ENCODE measurements around the gene CCDC194.
A peak's percentile ranks its signal among the peaks of the same experiment; 100 is the strongest.

The CCDC194 gene

DNA sequence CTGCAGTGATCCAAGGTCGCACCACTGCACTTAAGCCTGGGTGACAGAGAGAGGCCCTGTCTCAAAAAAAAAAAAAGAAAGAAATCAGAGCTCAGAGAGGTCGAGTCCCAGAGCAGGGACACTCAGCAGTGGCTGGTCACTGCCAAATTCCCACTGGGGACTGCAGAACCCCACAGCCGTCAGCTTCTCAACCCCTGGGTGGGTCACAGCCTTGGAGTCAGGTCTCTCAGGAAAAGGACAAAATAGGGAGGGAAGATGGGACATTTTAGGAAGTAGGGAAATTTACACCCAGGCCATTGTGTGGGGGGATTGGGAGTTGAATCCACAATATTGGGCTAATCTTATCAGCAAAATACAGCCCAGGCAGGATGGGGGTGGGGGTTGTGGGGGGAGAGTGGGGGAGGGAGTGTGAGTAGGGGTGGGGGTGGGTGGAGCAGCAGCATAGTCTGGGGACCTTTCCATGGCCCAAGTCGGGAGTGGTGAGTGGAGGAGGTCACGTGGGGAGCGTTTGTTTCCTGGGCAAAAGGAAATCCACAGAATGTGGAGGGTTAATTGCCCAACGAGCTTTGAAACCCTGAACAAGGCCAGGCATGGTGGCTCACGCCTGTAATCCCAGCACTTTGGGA lies 5.0 kb upstream of the CCDC194 start:
- Mint-ChIP-seq H3K27me3 (no peaks in the 10 kb centered on the region), H3K4me1 (peaks cover 26% of the 10 kb centered on the region), H3K27ac (no peak overlapping the region), H3K36me3 (peaks cover 25% of the 10 kb centered on the region), H3K9me3 (no peaks in the 10 kb centered on the region), H3K4me3 (no peak overlapping the region)
- DNase-seq = no peak
- CTCF ChIA-PET = interaction anchor here (1.2 kb wide), 1 partner anchor 12 kb away, joined by 4 read pairs; no protein-coding TSS in a partner anchor

GRCh38 chr19:17394891-17395415 lies 957 bp upstream of the CCDC194 start:
- peaks cover 25% of the 10 kb centered on the region for H3K27me3 Mint-ChIP-seq
- H3K36me3 Mint-ChIP-seq = peaks cover 11% of the 10 kb centered on the region
- DNase-seq = peak; percentile 84
- peaks cover 30% of the 10 kb centered on the region for H3K4me1 Mint-ChIP-seq
- CTCF ChIA-PET = interaction anchor here (1.0 to 1.4 kb wide), 6 partner anchors 8 to 70 kb away, joined by 3 to 6 read pairs (median 3); no protein-coding TSS in a partner anchor
- no peaks in the 10 kb centered on the region for H3K9me3 Mint-ChIP-seq
- H3K27ac Mint-ChIP-seq = peak overlapping the region; percentile 72
- H3K4me3 Mint-ChIP-seq = peak overlapping the region; percentile 59

DNA sequence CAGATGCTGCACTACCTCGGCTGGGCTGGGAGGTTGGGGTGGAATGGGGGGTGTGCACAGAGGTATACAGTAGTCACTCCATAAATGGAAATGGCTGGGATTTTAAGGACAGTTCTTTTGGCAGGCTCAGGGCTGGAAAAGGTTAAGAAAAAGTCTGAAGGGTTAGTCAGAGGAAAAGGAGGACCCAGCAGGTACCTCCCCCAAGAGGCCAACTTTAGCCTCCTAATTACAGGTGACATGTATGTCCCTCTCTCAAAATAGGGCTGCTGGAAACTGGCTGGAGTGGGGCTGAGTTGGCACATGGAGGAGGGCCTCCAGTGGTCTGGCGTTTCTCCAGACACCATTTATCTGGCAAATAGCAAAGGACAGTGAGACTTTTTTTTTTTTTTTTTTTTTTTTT lies 994 bp downstream of the CCDC194 start:
- Mint-ChIP-seq H3K4me1 (peaks cover 30% of the 10 kb centered on the region), H3K27ac (no peak overlapping the region), H3K27me3 (peaks cover 45% of the 10 kb centered on the region), H3K4me3 (no peak overlapping the region), H3K36me3 (peaks cover 8% of the 10 kb centered on the region), H3K9me3 (peaks cover 3% of the 10 kb centered on the region)
- CTCF ChIA-PET = interaction anchor here (0.7 to 0.9 kb wide), 2 partner anchors 13 to 74 kb away, joined by 3 read pairs; no protein-coding TSS in a partner anchor
- no peak for DNase-seq

DNA sequence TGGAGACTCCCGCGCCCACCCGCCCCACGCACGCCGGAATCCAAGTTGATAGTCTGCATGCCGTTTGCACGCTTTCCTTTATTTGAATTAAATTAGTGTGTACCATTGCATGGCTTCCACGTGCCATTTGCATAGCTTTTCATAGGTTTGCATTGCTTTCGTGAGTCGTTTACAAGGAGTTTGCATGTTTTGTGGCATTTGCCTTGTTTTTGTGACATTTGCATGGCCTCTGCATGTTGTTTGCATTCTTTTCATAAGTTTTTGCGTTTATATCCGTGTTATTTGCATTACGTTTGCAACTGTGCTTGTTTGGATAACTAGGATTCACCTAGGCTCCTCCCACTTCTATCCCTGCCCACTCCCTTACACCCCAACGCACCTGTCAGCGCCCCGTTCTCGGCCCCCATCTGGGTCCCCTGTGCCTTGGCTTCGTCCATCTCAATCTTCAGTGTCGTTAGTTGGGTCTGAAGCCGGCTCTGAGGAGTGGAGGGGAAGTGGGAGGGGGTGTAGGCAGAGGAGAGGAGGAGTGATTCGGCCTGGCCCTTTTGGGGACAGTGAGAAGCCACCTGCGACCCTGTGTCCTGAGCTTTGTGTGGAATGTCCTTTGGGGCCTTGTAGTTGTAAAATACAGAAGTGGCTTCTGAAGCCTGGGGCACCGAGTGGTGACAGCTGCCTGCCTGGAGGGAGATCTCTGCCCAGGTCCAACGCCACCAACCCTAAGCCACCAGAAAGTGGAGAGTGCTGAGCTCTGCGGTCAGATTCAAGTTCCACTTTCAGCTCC lies 2.4 kb downstream of the CCDC194 start:
- peaks cover 3% of the 10 kb centered on the region for H3K9me3 Mint-ChIP-seq
- CTCF ChIA-PET = interaction anchor here (0.7 to 7.8 kb wide), 5 partner anchors 44 to 133 kb away, joined by 3 to 52 read pairs (median 3); no protein-coding TSS in a partner anchor

GRCh38 chr19:17390665-17391370 lies 3.2 kb downstream of the CCDC194 start:
- Mint-ChIP-seq H3K4me1 (peaks cover 30% of the 10 kb centered on the region), H3K27ac (no peak overlapping the region), H3K36me3 (peaks cover 4% of the 10 kb centered on the region), H3K4me3 (peak overlapping the region; percentile 81), H3K9me3 (peaks cover 3% of the 10 kb centered on the region), H3K27me3 (peaks cover 55% of the 10 kb centered on the region)
- peak; percentile 92 for DNase-seq
- CTCF ChIA-PET = interaction anchor here (0.7 to 7.8 kb wide), 4 partner anchors 43 to 110 kb away, joined by 3 to 52 read pairs (median 9); no protein-coding TSS in a partner anchor

More for the DNA sequence above, 2.4 kb downstream of the CCDC194 start:
- Mint-ChIP-seq H3K36me3 (peaks cover 4% of the 10 kb centered on the region), H3K27ac (no peak overlapping the region), H3K4me1 (peaks cover 30% of the 10 kb centered on the region), H3K27me3 (peaks cover 52% of the 10 kb centered on the region), H3K4me3 (peak overlapping the region; percentile 81)
- DNase-seq = no peak

GRCh38 chr19:17389957-17390664 lies 3.9 kb downstream of the CCDC194 start:
- H3K36me3 Mint-ChIP-seq = peaks cover 3% of the 10 kb centered on the region
- H3K9me3 Mint-ChIP-seq = peaks cover 3% of the 10 kb centered on the region
- H3K4me1 Mint-ChIP-seq = peaks cover 26% of the 10 kb centered on the region
- CTCF ChIA-PET = interaction anchor here (1.2 to 7.8 kb wide), 5 partner anchors 43 to 96 kb away, joined by 3 to 52 read pairs (median 8); no protein-coding TSS in a partner anchor
- peak; percentile 33 for DNase-seq
- H3K27ac Mint-ChIP-seq = no peak overlapping the region
- peak overlapping the region; percentile 81 for H3K4me3 Mint-ChIP-seq
- H3K27me3 Mint-ChIP-seq = peaks cover 57% of the 10 kb centered on the region

- H3K27ac Mint-ChIP-seq = no peak overlapping the region
- peaks cover 3% of the 10 kb centered on the region for H3K9me3 Mint-ChIP-seq
- no peaks in the 10 kb centered on the region for H3K36me3 Mint-ChIP-seq
- no peak overlapping the region for H3K4me3 Mint-ChIP-seq
- peaks cover 21% of the 10 kb centered on the region for H3K4me1 Mint-ChIP-seq
- peaks cover 57% of the 10 kb centered on the region for H3K27me3 Mint-ChIP-seq
- CTCF ChIA-PET = interaction anchor here (0.8 to 7.8 kb wide), 10 partner anchors 9 to 106 kb away, joined by 3 to 52 read pairs (median 4); partner anchors contain the start of gene MVB12A
- no peak for DNase-seq
Measured at GRCh38 chr19:17389288-17389687, 4.7 kb downstream of the CCDC194 start.

- Mint-ChIP-seq H3K9me3 (peaks cover 3% of the 10 kb centered on the region), H3K36me3 (no peaks in the 10 kb centered on the region), H3K4me3 (no peak overlapping the region), H3K27ac (no peak overlapping the region), H3K4me1 (peaks cover 24% of the 10 kb centered on the region), H3K27me3 (peaks cover 43% of the 10 kb centered on the region)
- peak; percentile 74 for DNase-seq
- CTCF ChIA-PET = interaction anchor here (0.7 to 7.8 kb wide), 29 partner anchors 8 to 614 kb away, joined by 3 to 52 read pairs (median 4); partner anchors contain the start of genes ANKLE1, CCDC194, DDA1 and MVB12A
Measured at GRCh38 chr19:17385878-17386611, 8.0 kb downstream of the CCDC194 start.

DNA sequence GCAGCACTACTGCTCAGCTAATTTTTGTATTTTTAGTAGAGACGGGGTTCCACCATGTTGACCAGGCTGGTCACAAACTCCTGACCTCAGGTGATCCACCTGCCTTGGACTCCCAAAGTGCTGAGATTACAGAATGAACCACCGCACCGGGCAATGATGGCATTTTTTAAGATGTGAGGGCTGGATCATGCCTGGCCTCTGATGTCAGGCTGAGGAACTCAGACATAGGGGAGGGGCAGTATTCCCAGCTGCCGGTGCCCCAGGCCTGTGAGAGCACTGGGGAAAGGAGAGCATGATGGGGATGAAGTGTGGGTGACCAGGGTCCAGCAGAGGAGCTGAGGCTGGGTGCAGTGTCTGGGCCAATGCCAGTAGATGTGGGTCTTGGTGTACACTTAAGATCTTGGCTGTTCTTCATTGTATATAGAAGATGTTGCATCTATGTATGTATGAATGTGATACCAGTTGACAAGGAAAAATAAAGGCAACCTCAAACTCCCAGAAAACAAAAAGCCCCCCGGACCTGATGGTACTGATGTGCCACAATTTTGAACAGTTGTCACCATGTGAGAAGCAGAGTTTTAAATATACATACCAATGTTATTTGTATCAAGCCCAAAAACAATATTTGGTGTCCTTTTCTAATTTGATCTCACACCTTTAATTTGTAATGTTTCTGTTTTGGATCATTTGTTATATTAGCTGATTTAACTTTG lies 13.4 kb downstream of the CCDC194 start:
- DNase-seq = no peak
- H3K27ac Mint-ChIP-seq = no peak overlapping the region
- H3K9me3 Mint-ChIP-seq = peaks cover 7% of the 10 kb centered on the region
- peaks cover 48% of the 10 kb centered on the region for H3K27me3 Mint-ChIP-seq
- H3K4me1 Mint-ChIP-seq = peaks cover 19% of the 10 kb centered on the region
- CTCF ChIA-PET = interaction anchor here (0.9 kb wide), 1 partner anchor 8 kb away, joined by 4 read pairs; no protein-coding TSS in a partner anchor
- no peak overlapping the region for H3K4me3 Mint-ChIP-seq
- peaks cover 4% of the 10 kb centered on the region for H3K36me3 Mint-ChIP-seq

- H3K4me1 Mint-ChIP-seq = peaks cover 19% of the 10 kb centered on the region
- peaks cover 7% of the 10 kb centered on the region for H3K9me3 Mint-ChIP-seq
- peaks cover 4% of the 10 kb centered on the region for H3K36me3 Mint-ChIP-seq
- H3K27me3 Mint-ChIP-seq = peaks cover 51% of the 10 kb centered on the region
- no peak overlapping the region for H3K27ac Mint-ChIP-seq
- no peak overlapping the region for H3K4me3 Mint-ChIP-seq
- DNase-seq = no peak
- CTCF ChIA-PET = no interaction called here
Measured at GRCh38 chr19:17379221-17379631, 14.8 kb downstream of the CCDC194 start.

- H3K4me3 Mint-ChIP-seq = no peak overlapping the region
- peaks cover 7% of the 10 kb centered on the region for H3K9me3 Mint-ChIP-seq
- CTCF ChIA-PET = no interaction called here
- peaks cover 4% of the 10 kb centered on the region for H3K36me3 Mint-ChIP-seq
- H3K27me3 Mint-ChIP-seq = peaks cover 56% of the 10 kb centered on the region
- no peak overlapping the region for H3K27ac Mint-ChIP-seq
- H3K4me1 Mint-ChIP-seq = peaks cover 14% of the 10 kb centered on the region
- DNase-seq = no peak
Measured at GRCh38 chr19:17378271-17378670, 15.7 kb downstream of the CCDC194 start.

- no peak within 1 kb of the TSS for H3K27ac Mint-ChIP-seq
- no peak for DNase-seq
- peaks cover 4% of the 10 kb centered on the region for H3K4me1 Mint-ChIP-seq
- H3K9me3 Mint-ChIP-seq = peaks cover 7% of the 10 kb centered on the region
- H3K27me3 Mint-ChIP-seq = peaks cover 61% of the 10 kb centered on the region
- CTCF ChIA-PET = interaction anchor here (1.3 to 1.5 kb wide), 2 partner anchors 9 to 11 kb away, joined by 3 to 4 read pairs; no protein-coding TSS in a partner anchor
- no peak within 1 kb of the TSS for H3K4me3 Mint-ChIP-seq
- peaks cover 4% of the 10 kb centered on the region for H3K36me3 Mint-ChIP-seq
Measured at GRCh38 chr19:17376935-17377600, 16.9 kb downstream of the CCDC194 start, which contains the start of gene PLVAP. TSS of gene PLVAP (minus strand) at chr19:17377342. CDS start at chr19:17377288, 54 bp downstream.
